H9 (cell line): ENCODE measurements around the gene ACTRT1. TPM values are rescaled to one million over a fixed set of nuclear protein-coding genes. Genes with fewer than 3 reads are reported as not detected.

Experiments used
- DNase-seq: peaks from one replicate; pipeline ENCODE4 v3.0.0-alpha.2; 2017
- H2AFZ ChIP-seq: one replicate; pipeline ENCODE4 v1.6.1; 2013; ENCODE audit warnings: mild to moderate bottlenecking, low read length, control low read depth, moderate library complexity
- H2AK5ac ChIP-seq: 2 replicates; pipeline ENCODE4 v1.6.1; 2013; ENCODE audit warnings: low read length, control low read depth, mixed read lengths; ENCODE audit not compliant: insufficient read length
- H2BK120ac ChIP-seq: one replicate; pipeline ENCODE4 v1.6.1; 2013; ENCODE audit warnings: low read depth, mild to moderate bottlenecking, low read length, control low read depth, inconsistent platforms; ENCODE audit not compliant: poor library complexity, severe bottlenecking
- H2BK12ac ChIP-seq: 2 replicates; pipeline ENCODE4 v1.6.1; 2013; ENCODE audit warnings: low read length, control low read depth, mixed read lengths, low read depth; ENCODE audit not compliant: insufficient read length
- H2BK15ac ChIP-seq: 2 replicates; pipeline ENCODE4 v1.6.1; 2013; ENCODE audit warnings: low read depth, low read length, control low read depth
- H2BK20ac ChIP-seq: one replicate; pipeline ENCODE4 v1.6.1; 2013; ENCODE audit warnings: low read depth, mild to moderate bottlenecking, low read length, control low read depth, inconsistent platforms; ENCODE audit not compliant: poor library complexity, severe bottlenecking
- H2BK5ac ChIP-seq: 2 replicates; pipeline ENCODE4 v1.6.1; 2013; ENCODE audit warnings: low read length, control low read depth, mixed read lengths; ENCODE audit not compliant: insufficient read length
- H3K14ac ChIP-seq: 2 replicates; pipeline ENCODE4 v1.6.1; 2013; ENCODE audit warnings: low read length, control low read depth; ENCODE audit not compliant: insufficient read depth
- H3K18ac ChIP-seq: 2 replicates; pipeline ENCODE4 v1.6.1; 2013; ENCODE audit warnings: low read depth, mild to moderate bottlenecking, mixed read lengths, low read length, control low read depth; ENCODE audit not compliant: insufficient read length
- H3K23ac ChIP-seq: 2 replicates; pipeline ENCODE4 v1.6.1; 2013; ENCODE audit warnings: low read length, control low read depth, mixed read lengths, low read depth; ENCODE audit not compliant: insufficient read length
- H3K23me2 ChIP-seq: 2 replicates; pipeline ENCODE4 v1.6.1; 2013; ENCODE audit warnings: low read depth, mild to moderate bottlenecking, mixed read lengths, low read length, control low read depth; ENCODE audit not compliant: insufficient read length, poor library complexity, severe bottlenecking
- H3K27ac ChIP-seq: 2 replicates; pipeline ENCODE4 v1.5.1; 2013; ENCODE audit warnings: low read length, control low read depth, mixed read lengths, low read depth; ENCODE audit not compliant: insufficient read length
- H3K27me3 ChIP-seq: 2 replicates; pipeline ENCODE4 v1.6.1; 2013; ENCODE audit warnings: low read length, control low read depth, inconsistent platforms; ENCODE audit not compliant: insufficient read depth
- H3K4ac ChIP-seq: 2 replicates; pipeline ENCODE4 v1.6.1; 2013; ENCODE audit warnings: low read depth, mild to moderate bottlenecking, control low read depth, inconsistent platforms, low read length, moderate library complexity
- H3K4me1 ChIP-seq: 2 replicates; pipeline ENCODE4 v1.6.1; 2013; ENCODE audit warnings: low read length, control low read depth, inconsistent platforms; ENCODE audit not compliant: insufficient read depth
- H3K4me2 ChIP-seq: 2 replicates; pipeline ENCODE4 v1.6.1; 2013; ENCODE audit warnings: low read length, control low read depth, mixed read lengths; ENCODE audit not compliant: insufficient read length, insufficient read depth
- H3K56ac ChIP-seq: 2 replicates; pipeline ENCODE4 v1.6.1; 2013; ENCODE audit warnings: low read depth, mild to moderate bottlenecking, mixed read lengths, low read length, control low read depth; ENCODE audit not compliant: insufficient read length
- H3K79me1 ChIP-seq: 2 replicates; pipeline ENCODE4 v1.6.1; 2013; ENCODE audit warnings: low read depth, mild to moderate bottlenecking, moderate library complexity, low read length, control low read depth, inconsistent platforms; ENCODE audit not compliant: insufficient read depth, poor library complexity, severe bottlenecking
- H3K79me2 ChIP-seq: 2 replicates; pipeline ENCODE4 v1.6.1; 2013; ENCODE audit warnings: low read length, control low read depth, inconsistent platforms; ENCODE audit not compliant: insufficient read depth
- H3K9ac ChIP-seq: 2 replicates; pipeline ENCODE4 v1.6.1; 2013; ENCODE audit warnings: low read length, control low read depth, mixed read lengths; ENCODE audit not compliant: insufficient read length; ENCODE audit errors: extremely low read depth
- H3K9me3 ChIP-seq: one replicate; pipeline ENCODE4 v1.6.1; 2013; ENCODE audit warnings: low read depth, low read length, inconsistent platforms; ENCODE audit not compliant: control insufficient read depth
- H3T11ph ChIP-seq: one replicate; pipeline ENCODE4 v1.6.1; 2013; ENCODE audit warnings: mild to moderate bottlenecking, low read length, control low read depth, inconsistent platforms
- H4K20me1 ChIP-seq: one replicate; pipeline ENCODE4 v1.6.1; 2013; ENCODE audit not compliant: control insufficient read depth, insufficient read length, insufficient read depth
- H4K5ac ChIP-seq: 2 replicates; pipeline ENCODE4 v1.6.1; 2013; ENCODE audit warnings: low read depth, mild to moderate bottlenecking, mixed read lengths, low read length, control low read depth; ENCODE audit not compliant: insufficient read length
- H4K8ac ChIP-seq: replicated peaks from 2 replicates; pipeline ENCODE4 v1.6.1; 2013; ENCODE audit warnings: low read length, control low read depth, mixed read lengths, low read depth; ENCODE audit not compliant: insufficient read length
- H4K91ac ChIP-seq: 2 replicates; pipeline ENCODE4 v1.6.1; 2013; ENCODE audit warnings: low read depth, mild to moderate bottlenecking, moderate library complexity, mixed read lengths, low read length, control low read depth; ENCODE audit not compliant: insufficient read length
- H3K27ac Mint-ChIP-seq, 3 experiments: 2 replicates in 2 of 3; 3 replicates in 1 of 3; pipeline ENCODE4 v1.8.0; 2020 to 2021; ENCODE audit warnings: mixed read lengths in 3 of 3, mild to moderate bottlenecking in 1 of 3, moderate library complexity in 1 of 3
- H3K27me3 Mint-ChIP-seq: 2 replicates; pipeline ENCODE4 v1.8.0; 2021; ENCODE audit warnings: low read depth, mild to moderate bottlenecking, moderate library complexity, mixed read lengths
- H3K36me3 Mint-ChIP-seq, 3 experiments: 2 replicates in 2 of 3; 3 replicates in 1 of 3; pipeline ENCODE4 v1.8.0; 2020 to 2021; ENCODE audit warnings: low read depth in 3 of 3, mixed read lengths in 3 of 3; ENCODE audit not compliant: insufficient read depth in 1 of 3
- H3K4me1 Mint-ChIP-seq, 2 experiments: 2 replicates each; pipeline ENCODE4 v1.8.0; 2020; ENCODE audit warnings: mixed read lengths in 2 of 2
- H3K4me3 Mint-ChIP-seq, 2 experiments: 2 replicates in 1 of 2; 3 replicates in 1 of 2; pipeline ENCODE4 v1.8.0; 2020 to 2021; ENCODE audit warnings: mild to moderate bottlenecking in 2 of 2, mixed read lengths in 2 of 2, moderate library complexity in 1 of 2
- H3K9me3 Mint-ChIP-seq, 2 experiments: 2 replicates in 1 of 2; 3 replicates in 1 of 2; pipeline ENCODE4 v1.8.0; 2020; ENCODE audit warnings: mild to moderate bottlenecking in 2 of 2, mixed read lengths in 2 of 2, moderate library complexity in 1 of 2
- CTCF ChIP-seq: fragments of 200-600 bp; sonication (generic); conservative IDR thresholded peaks from 3 replicates; pipeline ENCODE4 v1.8.0; 2021; ENCODE audit warnings: antibody characterized with exemption, mild to moderate bottlenecking
- total RNA-seq: library from RNA; stranded (reverse); gene quantifications from 2 replicates; pipeline ENCODE4 v1.2.1, GENCODE V29; 2021

Gene ACTRT1
- total RNA-seq, 1 experiment from 2014 or later, result not detected

DNA sequence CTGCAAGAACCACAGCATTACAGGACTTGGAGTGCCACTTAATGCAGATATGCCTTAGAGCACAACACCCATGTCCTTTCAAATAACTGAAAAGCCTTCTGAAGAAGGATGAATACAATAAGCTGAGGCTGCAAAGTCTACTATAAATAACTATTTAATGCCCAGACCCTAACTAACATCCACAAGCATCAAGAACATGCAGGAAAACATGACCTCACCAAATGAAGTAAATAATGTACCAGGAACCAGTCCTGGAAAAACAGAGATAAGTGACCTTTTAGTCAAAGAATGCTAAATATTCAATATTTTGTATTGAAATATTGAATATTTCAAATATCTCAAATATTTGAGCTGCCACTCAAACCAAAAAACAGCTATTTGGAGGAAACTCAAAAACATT is 16.9 kb downstream of the ACTRT1 start:
- H2AK5ac ChIP-seq, result no peak overlapping the region
- H2BK12ac ChIP-seq, result no peak overlapping the region
- no peak overlapping the region for H2BK20ac ChIP-seq
- no peaks in the 10 kb centered on the region for H4K20me1 ChIP-seq
- H3T11ph ChIP-seq, result no peak overlapping the region
- DNase-seq, result no peak
- Mint-ChIP-seq H3K27ac (no peak overlapping the region), H3K9me3 (peaks cover 3 to 16% of the 10 kb centered on the region in 2 experiments; a peak in 4 of 5 replicates), H3K4me3 (no peak overlapping the region), H3K36me3 (no peaks in the 10 kb centered on the region), H3K27me3 (no peaks in the 10 kb centered on the region), H3K4me1 (no peaks in the 10 kb centered on the region)
- no peak overlapping the region for H3K9ac ChIP-seq
- no peak overlapping the region for H2BK120ac ChIP-seq
- H3K14ac ChIP-seq, result no peak overlapping the region
- H2BK5ac ChIP-seq, result no peak overlapping the region
- no peaks in the 10 kb centered on the region for H3K23me2 ChIP-seq
- no peak overlapping the region for H3K23ac ChIP-seq
- no peak overlapping the region for H2AFZ ChIP-seq
- no peaks in the 10 kb centered on the region for H3K27me3 ChIP-seq
- no peaks in the 10 kb centered on the region for H3K4me1 ChIP-seq
- H3K79me2 ChIP-seq, result no peaks in the 10 kb centered on the region
- no peak overlapping the region for H3K18ac ChIP-seq
- no peaks in the 10 kb centered on the region for H3K9me3 ChIP-seq
- no peak overlapping the region for H2BK15ac ChIP-seq
- H4K5ac ChIP-seq, result no peak overlapping the region
- H3K79me1 ChIP-seq, result no peaks in the 10 kb centered on the region
- no peak for TF ChIP-seq CTCF
- no peak overlapping the region for H4K8ac ChIP-seq
- no peak overlapping the region for H3K4ac ChIP-seq
- H3K4me2 ChIP-seq, result no peak overlapping the region
- H3K27ac ChIP-seq, result no peak overlapping the region
- no peak overlapping the region for H3K56ac ChIP-seq
- no peak overlapping the region for H4K91ac ChIP-seq
